ENCODE measurements around the gene PLEKHB1. TPM values are rescaled to one million over a fixed set of nuclear protein-coding genes. Genes with fewer than 3 reads are reported as not detected.

PLEKHB1 gene
- total RNA-seq, 1 experiment from 2014 or later = 37.1 TPM

- H4K20me1 ChIP-seq (ENCODE audit: control insufficient read depth, insufficient read depth, insufficient read length) = no peaks in the 10 kb centered on the region
- peaks cover 0 to 12% (median 11%) of the 10 kb centered on the region in 3 experiments; a peak in 4 of 7 replicates for H3K36me3 Mint-ChIP-seq (ENCODE audit: insufficient read depth in 1 of 3, low read depth in 3 of 3)
- H3K4me1 ChIP-seq (ENCODE audit: insufficient read depth, low read length) = peaks cover 7% of the 10 kb centered on the region; the same call in 1 of the 2 replicates
- no peak overlapping the region for H3K27ac ChIP-seq (ENCODE audit: insufficient read length, low read depth, low read length)
- TF ChIP-seq CTCF (conservative IDR thresholded peaks at IDR 0.05) = no peak
- H3K4ac ChIP-seq (ENCODE audit: low read depth, low read length) = no peak overlapping the region
- H3K4me1 Mint-ChIP-seq = peaks cover 56 to 64% of the 10 kb centered on the region in 2 experiments
- H4K8ac ChIP-seq (replicated peaks; ENCODE audit: insufficient read length, low read depth, low read length) = no peak overlapping the region
- no peaks in the 10 kb centered on the region for H3K79me2 ChIP-seq (ENCODE audit: insufficient read depth, low read length)
- no peaks in the 10 kb centered on the region for H3K79me1 ChIP-seq (ENCODE audit: insufficient read depth, low read depth, low read length, poor library complexity, severe bottlenecking)
- H3K18ac ChIP-seq (ENCODE audit: insufficient read length, low read depth, low read length) = no peak overlapping the region
- no peak overlapping the region for H4K91ac ChIP-seq (ENCODE audit: insufficient read length, low read depth, low read length)
- no peak overlapping the region for H2BK15ac ChIP-seq (ENCODE audit: low read depth, low read length)
- no peaks in the 10 kb centered on the region for H3K9me3 Mint-ChIP-seq
- H3K9me3 ChIP-seq (ENCODE audit: control insufficient read depth, low read depth, low read length) = no peaks in the 10 kb centered on the region
- no peak overlapping the region for H4K5ac ChIP-seq (ENCODE audit: insufficient read length, low read depth, low read length)
- H3K4me3 Mint-ChIP-seq = peak overlapping the region; percentile 3 to 30; a peak in 2 of 5 replicates
- H2AFZ ChIP-seq (ENCODE audit: low read length) = no peak overlapping the region
- peaks cover 18% of the 10 kb centered on the region for H3K23me2 ChIP-seq (ENCODE audit: insufficient read length, low read depth, low read length, poor library complexity, severe bottlenecking)
- H3K27ac Mint-ChIP-seq = no peak overlapping the region
- no peak overlapping the region for H2BK120ac ChIP-seq (ENCODE audit: low read depth, low read length, poor library complexity, severe bottlenecking)
- no peak overlapping the region for H3K4me2 ChIP-seq (ENCODE audit: insufficient read depth, insufficient read length, low read length)
- no peak overlapping the region for H2BK20ac ChIP-seq (ENCODE audit: low read depth, low read length, poor library complexity, severe bottlenecking)
- no CpG with 5 or more reads among the region's 8 CpGs for WGBS (ENCODE audit: extremely low coverage, insufficient read length, low lambda C conversion rate)
- peaks cover 10% of the 10 kb centered on the region for H3K27me3 Mint-ChIP-seq (ENCODE audit: low read depth)
- H2AK5ac ChIP-seq (ENCODE audit: insufficient read length, low read length) = no peak overlapping the region
- no peak overlapping the region for H3K9ac ChIP-seq (ENCODE audit: extremely low read depth, insufficient read length, low read length)
- no peak overlapping the region; the same call in 1 of the 2 replicates for H3K14ac ChIP-seq (ENCODE audit: insufficient read depth, low read length)
- H2BK12ac ChIP-seq (ENCODE audit: insufficient read length, low read depth, low read length) = no peak overlapping the region
- DNase-seq = no peak
- no peak overlapping the region for H3T11ph ChIP-seq (ENCODE audit: low read length)
- H3K27me3 ChIP-seq (ENCODE audit: insufficient read depth, low read length) = no peaks in the 10 kb centered on the region; the same call in 1 of the 2 replicates
- H2BK5ac ChIP-seq (ENCODE audit: insufficient read length, low read length) = no peak overlapping the region
- H3K56ac ChIP-seq (ENCODE audit: insufficient read length, low read depth, low read length) = no peak overlapping the region
- H3K23ac ChIP-seq (ENCODE audit: insufficient read length, low read depth, low read length) = no peak overlapping the region
These were observed 2.2 kb downstream of the PLEKHB1 start for GRCh38 chr11:73648571-73649046.

Data from H9 (cell line).